Neural cell (in vitro differentiated cells): ENCODE results near the gene GMPPA. TPM values are rescaled to one million over a fixed set of nuclear protein-coding genes. Genes with fewer than 3 reads are reported as not detected.

Experiments
- H2AFZ ChIP-seq: fragments of 200-600, 300-800 bp; sonication (generic), shearing (Covaris generic); 2 replicates; pipeline ENCODE4 v1.6.0; 2014; ENCODE audit warnings: low read depth, mild to moderate bottlenecking, antibody characterized with exemption, low read length, moderate library complexity
- H3F3A ChIP-seq: fragments of 200-600 bp; shearing (Covaris generic); 2 replicates; pipeline ENCODE4 v1.6.1; 2016; ENCODE audit warnings: mild to moderate bottlenecking, moderate library complexity, mixed read lengths, antibody characterized with exemption, low read length; ENCODE audit not compliant: insufficient read depth, poor library complexity, severe bottlenecking
- H3K27ac ChIP-seq: fragments of 200-600, 300-800 bp; sonication (generic), shearing (Covaris generic); 2 replicates; pipeline ENCODE4 v1.5.1; 2014; ENCODE audit warnings: mild to moderate bottlenecking, low read length, moderate library complexity
- H3K27me3 ChIP-seq: fragments of 300-800, 200-600 bp; sonication (generic), shearing (Covaris generic); 2 replicates; pipeline ENCODE4 v1.6.0; 2014; ENCODE audit warnings: mild to moderate bottlenecking, low read depth, low read length, moderate library complexity; ENCODE audit not compliant: insufficient read depth
- H3K36me3 ChIP-seq: fragments of 300-800, 200-600 bp; sonication (generic), shearing (Covaris generic); 2 replicates; pipeline ENCODE4 v1.5.1; 2014; ENCODE audit warnings: mild to moderate bottlenecking, antibody characterized with exemption, low read length, moderate library complexity; ENCODE audit not compliant: insufficient read depth
- H3K4me2 ChIP-seq: fragments of 300-800, 200-600 bp; sonication (generic), shearing (Covaris generic); 2 replicates; pipeline ENCODE4 v1.6.0; 2014; ENCODE audit warnings: mild to moderate bottlenecking, low read length
- H3K4me3 ChIP-seq: fragments of 300-800, 200-600 bp; sonication (generic), shearing (Covaris generic); 2 replicates; pipeline ENCODE4 v1.5.1; 2014; ENCODE audit warnings: mild to moderate bottlenecking, low read length, moderate library complexity
- H3K79me2 ChIP-seq: fragments of 200-600 bp; shearing (Covaris generic); replicated peaks from 2 replicates; pipeline ENCODE4 v1.6.0; 2014; ENCODE audit warnings: mild to moderate bottlenecking, low read length, moderate library complexity; ENCODE audit not compliant: insufficient read depth
- H3K9ac ChIP-seq: fragments of 300-800, 200-600 bp; sonication (generic), shearing (Covaris generic); 2 replicates; pipeline ENCODE4 v1.6.1; 2016; ENCODE audit warnings: mild to moderate bottlenecking, low read length, mixed read lengths
- H3K9me2 ChIP-seq: fragments of 200-600 bp; shearing (Covaris generic); 2 replicates; pipeline ENCODE4 v1.6.1; 2016; ENCODE audit warnings: mild to moderate bottlenecking, low read length, mixed read lengths; ENCODE audit not compliant: insufficient read depth
- H3K9me3 ChIP-seq: fragments of 200-600, 300-800 bp; sonication (generic), shearing (Covaris generic); 2 replicates; pipeline ENCODE4 v1.6.1; 2016; ENCODE audit warnings: mild to moderate bottlenecking, mixed run types, low read length, moderate library complexity, mixed read lengths
- H4K20me1 ChIP-seq: fragments of 200-600 bp; shearing (Covaris generic); 2 replicates; pipeline ENCODE4 v1.6.1; 2016; ENCODE audit warnings: mild to moderate bottlenecking, mixed run types; ENCODE audit not compliant: insufficient read depth
- EP300 ChIP-seq: fragments of 450-650 bp; conservative IDR thresholded peaks from 2 replicates; pipeline ENCODE4 v1.6.1; 2014; ENCODE audit warnings: antibody characterized with exemption, mild to moderate bottlenecking, moderate library complexity; ENCODE audit not compliant: poor library complexity, severe bottlenecking
- EZH2 ChIP-seq: fragments of 200-600, 300-800 bp; shearing (Covaris generic), sonication (generic); IDR thresholded peaks from 2 replicates; pipeline ENCODE4 v1.6.1; 2014; ENCODE audit warnings: antibody characterized with exemption, low read length, borderline replicate concordance, mild to moderate bottlenecking; ENCODE audit not compliant: insufficient read depth, poor library complexity, severe bottlenecking
- MXI1 ChIP-seq: fragments of 450-650 bp; conservative IDR thresholded peaks from 2 replicates; pipeline ENCODE4 v1.6.1; 2014; ENCODE audit warnings: antibody characterized with exemption, mild to moderate bottlenecking; ENCODE audit not compliant: poor library complexity, severe bottlenecking
- POLR2AphosphoS5 ChIP-seq: IDR thresholded peaks from 2 replicates; pipeline ENCODE4 v1.6.1; 2012
- RAD21 ChIP-seq: fragments of 450-650 bp; conservative IDR thresholded peaks from 2 replicates; pipeline ENCODE4 v1.6.1; 2014; ENCODE audit warnings: antibody characterized with exemption, mild to moderate bottlenecking, moderate library complexity
- SMC3 ChIP-seq: fragments of 450-650 bp; conservative IDR thresholded peaks from 2 replicates; pipeline ENCODE4 v1.6.1; 2014; ENCODE audit warnings: antibody characterized with exemption, mild to moderate bottlenecking, moderate library complexity; ENCODE audit not compliant: poor library complexity
- TAF1 ChIP-seq: IDR thresholded peaks from 2 replicates; pipeline ENCODE4 v1.6.1; 2012; ENCODE audit warnings: low read depth
- polyA plus RNA-seq: library from polyadenylated mRNA; depleted of rRNA; stranded (reverse); fragments of >200 nt; gene quantifications from 2 replicates; pipeline ENCODE4 v1.2.3, GENCODE V29; 2014
- TF ChIP-seq, protein P1 (sequence below): IDR thresholded peaks from 2 replicates; pipeline ENCODE4 v1.6.1; 2012; ENCODE audit warnings: borderline replicate concordance
- TF ChIP-seq, protein P2 (sequence below): fragments of 450-650 bp; IDR thresholded peaks from 2 replicates; pipeline ENCODE4 v1.5.1; 2014; ENCODE audit warnings: antibody characterized with exemption, mild to moderate bottlenecking, moderate library complexity; ENCODE audit not compliant: poor library complexity, severe bottlenecking

Gene GMPPA
- polyA plus RNA-seq, 1 donor from 2014 or later, result 20.4 TPM

DNA sequence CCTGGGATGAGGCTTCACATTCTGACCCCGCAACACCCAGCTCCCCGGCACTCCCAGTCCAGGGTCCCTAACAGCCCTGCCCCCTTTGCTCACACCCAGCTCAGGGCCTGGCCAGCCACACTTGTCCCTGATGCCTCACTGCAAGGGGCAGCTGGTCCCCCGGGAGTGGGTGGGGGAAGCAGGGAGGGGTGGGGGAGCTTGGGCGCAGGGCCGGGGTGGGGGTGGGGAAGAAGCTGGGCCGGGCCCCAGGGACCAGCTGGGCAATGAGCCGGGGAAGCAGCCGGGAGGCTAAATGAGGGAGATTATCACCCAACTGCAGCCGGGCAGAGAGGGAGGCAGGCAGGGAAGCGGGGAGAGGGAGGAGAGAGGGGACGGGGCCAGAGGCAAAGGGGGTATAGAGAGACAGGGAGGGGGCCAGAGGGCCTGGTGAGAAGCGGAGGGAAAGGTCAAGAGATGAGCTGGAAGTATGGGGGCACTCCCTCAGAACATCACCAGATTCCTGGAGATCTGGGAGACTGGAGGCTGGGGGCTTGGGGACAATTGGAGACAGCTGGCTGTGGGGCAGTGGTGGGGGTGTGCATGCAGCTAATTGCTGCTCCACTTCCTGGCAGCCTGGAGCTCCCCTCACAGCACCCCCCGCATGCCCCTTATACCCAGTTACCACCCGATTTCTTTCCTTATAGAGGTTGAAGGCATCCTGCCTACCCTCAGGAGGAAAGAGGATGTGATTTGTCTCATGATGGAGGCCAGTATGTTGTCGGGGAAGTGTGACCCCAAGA is 13.0 kb downstream of the GMPPA start:
- Histone ChIP-seq H3K9ac (no peak overlapping the region), H4K20me1 (no peaks in the 10 kb centered on the region), H3K36me3 (no peaks in the 10 kb centered on the region), H3K27me3 (no peaks in the 10 kb centered on the region), H3K27ac (no peak overlapping the region), H3K4me2 (no peak overlapping the region), H3K4me3 (no peak overlapping the region), H3K79me2 (no peaks in the 10 kb centered on the region), H3K9me2 (no peaks in the 10 kb centered on the region), H3K9me3 (no peaks in the 10 kb centered on the region), H2AFZ (no peak overlapping the region), H3F3A (no peaks in the 10 kb centered on the region)
- TF ChIP-seq POLR2AphosphoS5, result no peak
- no peak for TF ChIP-seq RAD21
- TF ChIP-seq MXI1, result no peak
- no peak for TF ChIP-seq TAF1
- TF ChIP-seq EP300, result no peak
- TF ChIP-seq SMC3, result no peak
- TF ChIP-seq, protein P1, sequence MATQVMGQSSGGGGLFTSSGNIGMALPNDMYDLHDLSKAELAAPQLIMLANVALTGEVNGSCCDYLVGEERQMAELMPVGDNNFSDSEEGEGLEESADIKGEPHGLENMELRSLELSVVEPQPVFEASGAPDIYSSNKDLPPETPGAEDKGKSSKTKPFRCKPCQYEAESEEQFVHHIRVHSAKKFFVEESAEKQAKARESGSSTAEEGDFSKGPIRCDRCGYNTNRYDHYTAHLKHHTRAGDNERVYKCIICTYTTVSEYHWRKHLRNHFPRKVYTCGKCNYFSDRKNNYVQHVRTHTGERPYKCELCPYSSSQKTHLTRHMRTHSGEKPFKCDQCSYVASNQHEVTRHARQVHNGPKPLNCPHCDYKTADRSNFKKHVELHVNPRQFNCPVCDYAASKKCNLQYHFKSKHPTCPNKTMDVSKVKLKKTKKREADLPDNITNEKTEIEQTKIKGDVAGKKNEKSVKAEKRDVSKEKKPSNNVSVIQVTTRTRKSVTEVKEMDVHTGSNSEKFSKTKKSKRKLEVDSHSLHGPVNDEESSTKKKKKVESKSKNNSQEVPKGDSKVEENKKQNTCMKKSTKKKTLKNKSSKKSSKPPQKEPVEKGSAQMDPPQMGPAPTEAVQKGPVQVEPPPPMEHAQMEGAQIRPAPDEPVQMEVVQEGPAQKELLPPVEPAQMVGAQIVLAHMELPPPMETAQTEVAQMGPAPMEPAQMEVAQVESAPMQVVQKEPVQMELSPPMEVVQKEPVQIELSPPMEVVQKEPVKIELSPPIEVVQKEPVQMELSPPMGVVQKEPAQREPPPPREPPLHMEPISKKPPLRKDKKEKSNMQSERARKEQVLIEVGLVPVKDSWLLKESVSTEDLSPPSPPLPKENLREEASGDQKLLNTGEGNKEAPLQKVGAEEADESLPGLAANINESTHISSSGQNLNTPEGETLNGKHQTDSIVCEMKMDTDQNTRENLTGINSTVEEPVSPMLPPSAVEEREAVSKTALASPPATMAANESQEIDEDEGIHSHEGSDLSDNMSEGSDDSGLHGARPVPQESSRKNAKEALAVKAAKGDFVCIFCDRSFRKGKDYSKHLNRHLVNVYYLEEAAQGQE, result no peak
- TF ChIP-seq, protein P2, sequence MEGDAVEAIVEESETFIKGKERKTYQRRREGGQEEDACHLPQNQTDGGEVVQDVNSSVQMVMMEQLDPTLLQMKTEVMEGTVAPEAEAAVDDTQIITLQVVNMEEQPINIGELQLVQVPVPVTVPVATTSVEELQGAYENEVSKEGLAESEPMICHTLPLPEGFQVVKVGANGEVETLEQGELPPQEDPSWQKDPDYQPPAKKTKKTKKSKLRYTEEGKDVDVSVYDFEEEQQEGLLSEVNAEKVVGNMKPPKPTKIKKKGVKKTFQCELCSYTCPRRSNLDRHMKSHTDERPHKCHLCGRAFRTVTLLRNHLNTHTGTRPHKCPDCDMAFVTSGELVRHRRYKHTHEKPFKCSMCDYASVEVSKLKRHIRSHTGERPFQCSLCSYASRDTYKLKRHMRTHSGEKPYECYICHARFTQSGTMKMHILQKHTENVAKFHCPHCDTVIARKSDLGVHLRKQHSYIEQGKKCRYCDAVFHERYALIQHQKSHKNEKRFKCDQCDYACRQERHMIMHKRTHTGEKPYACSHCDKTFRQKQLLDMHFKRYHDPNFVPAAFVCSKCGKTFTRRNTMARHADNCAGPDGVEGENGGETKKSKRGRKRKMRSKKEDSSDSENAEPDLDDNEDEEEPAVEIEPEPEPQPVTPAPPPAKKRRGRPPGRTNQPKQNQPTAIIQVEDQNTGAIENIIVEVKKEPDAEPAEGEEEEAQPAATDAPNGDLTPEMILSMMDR, result no peak
- TF ChIP-seq EZH2, result no peak

DNA sequence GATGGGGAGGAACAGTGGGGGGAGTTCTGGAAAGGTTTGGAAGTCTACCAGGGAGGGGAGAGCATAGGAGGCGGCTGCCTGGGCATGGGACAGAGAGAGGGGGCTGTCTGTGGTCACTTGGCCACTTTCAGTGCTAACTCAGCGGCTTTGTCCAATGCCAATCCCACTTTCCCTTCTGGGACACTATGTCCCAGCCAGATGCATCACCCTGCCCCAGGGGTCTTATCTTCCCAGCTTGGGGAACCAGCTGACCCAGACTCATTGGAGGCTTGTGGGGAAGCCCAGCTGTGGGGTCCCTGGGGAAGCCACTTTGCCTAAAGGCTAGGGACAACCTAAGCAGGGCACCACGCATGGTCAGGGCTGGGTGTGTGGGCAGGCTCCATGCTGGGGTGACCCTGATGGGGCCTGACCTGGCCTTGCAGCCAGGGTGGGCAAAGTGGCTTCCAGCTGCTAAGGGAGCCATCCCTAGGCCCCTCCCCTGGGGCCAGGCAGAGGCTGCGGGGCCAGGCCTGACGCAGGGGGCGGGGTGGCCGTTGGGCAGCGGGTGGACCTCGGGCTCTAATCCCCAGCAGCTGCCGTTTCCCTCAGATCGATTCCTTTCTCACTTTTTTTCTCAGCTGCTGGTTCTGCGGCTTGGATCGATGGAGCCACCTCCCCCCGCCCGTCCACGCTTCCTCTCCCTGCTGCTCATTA is 14.0 kb downstream of the GMPPA start:
- H3K9ac ChIP-seq, result peak overlapping the region; percentile 16
- no peaks in the 10 kb centered on the region for H3K9me2 ChIP-seq
- TF ChIP-seq RAD21 (no peak), EZH2 (no peak), MXI1 (no peak), TAF1 (no peak), EP300 (no peak), POLR2AphosphoS5 (no peak), SMC3 (no peak)
- TF ChIP-seq, protein P2, result no peak
- TF ChIP-seq, protein P1, result no peak
- H3K36me3 ChIP-seq, result no peaks in the 10 kb centered on the region
- H3K79me2 ChIP-seq, result no peaks in the 10 kb centered on the region
- no peaks in the 10 kb centered on the region for H3K27me3 ChIP-seq
- no peaks in the 10 kb centered on the region for H3K9me3 ChIP-seq
- no peak overlapping the region for H3K4me2 ChIP-seq
- H3F3A ChIP-seq, result no peaks in the 10 kb centered on the region
- H4K20me1 ChIP-seq, result no peaks in the 10 kb centered on the region
- no peak overlapping the region for H3K4me3 ChIP-seq
- H3K27ac ChIP-seq, result no peak overlapping the region
- no peak overlapping the region for H2AFZ ChIP-seq
